Ishikawa (cell line): ENCODE results near the gene NHSL1.

ENCODE experiments used
- CEBPB ChIP-seq: IDR thresholded peaks from 2 replicates; pipeline ENCODE4 v1.6.1; 2012
- EGR1 ChIP-seq: IDR thresholded peaks from 2 replicates; pipeline ENCODE4 v1.6.1; 2012
- MAX ChIP-seq: IDR thresholded peaks from 2 replicates; pipeline ENCODE4 v1.6.1; 2012
- ZBTB7A ChIP-seq: IDR thresholded peaks from 2 replicates; pipeline ENCODE4 v1.6.1; 2012; ENCODE audit warnings: low read depth

GRCh38 chr6:138484018-138484731 is 15.1 kb downstream of the NHSL1 start:
- TF ChIP-seq EGR1 (no peak), MAX (no peak), CEBPB (no peak), ZBTB7A (no peak)
